Hair follicular keratinocyte (primary cell): ENCODE measurements around the gene MOXD1. TPM values are rescaled to one million over a fixed set of nuclear protein-coding genes. Genes with fewer than 3 reads are reported as not detected.

ENCODE experiments used
- total RNA-seq: library from RNA; depleted of rRNA; stranded (reverse); fragments of >200 nt; gene quantifications from 2 replicates; pipeline ENCODE4 v1.2.3, GENCODE V29; 2015

MOXD1 gene
- total RNA-seq: 3.4 and 4.3 TPM in 2 replicates

DNA sequence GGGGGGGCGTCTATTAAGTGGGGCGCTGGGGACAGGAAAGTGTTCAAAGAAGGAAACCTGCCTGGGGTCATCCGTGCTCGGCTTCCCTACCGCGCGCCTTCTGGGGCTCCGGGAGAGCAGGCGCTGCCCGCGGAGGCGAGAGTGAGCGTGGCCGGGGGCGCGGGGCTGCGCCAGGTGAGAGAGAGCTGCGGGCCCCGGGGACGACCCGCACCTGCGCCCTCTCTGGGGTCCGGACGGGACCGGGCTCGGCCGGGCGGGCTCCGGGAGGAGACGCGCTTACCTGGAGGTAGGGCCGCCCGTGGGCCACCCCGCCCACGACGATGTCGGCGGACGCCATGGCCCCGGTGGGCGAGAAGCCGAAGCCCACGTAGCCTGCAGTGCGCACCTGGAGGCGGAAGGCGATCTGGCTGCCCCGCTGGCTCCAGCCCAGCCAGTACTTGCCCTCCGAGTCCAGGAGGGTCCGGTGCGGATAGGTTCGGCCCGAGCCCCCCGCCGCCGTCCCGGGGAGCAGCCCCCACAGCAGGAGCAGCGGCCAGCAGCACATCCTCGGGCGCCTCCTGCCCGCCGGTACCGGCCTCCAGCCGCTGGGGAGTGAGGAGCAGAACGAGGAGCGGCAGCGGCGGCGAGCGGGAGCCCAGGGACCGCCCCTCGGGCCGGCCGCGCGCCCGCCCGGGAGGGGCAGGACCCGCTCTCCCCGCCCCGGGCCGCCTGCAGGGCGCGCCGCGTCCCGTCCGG, at the start of gene MOXD1:
TSS of gene MOXD1 (minus strand) at position 593 of the 735 bp plus-strand sequence. CDS start at position 544, 49 bp downstream.

Other genes starting within 250 kb of the MOXD1 start
- 26.2 and 34.4 TPM in 2 replicates for gene STX7, start 111.6 kb upstream of the MOXD1 start, total RNA-seq
- gene TAAR9, start 136.8 kb upstream of the MOXD1 start, total RNA-seq: not detected in 2 replicates
- not detected in 2 replicates for gene TAAR8, start 151.2 kb upstream of the MOXD1 start, total RNA-seq
- gene TAAR6, start 168.8 kb upstream of the MOXD1 start, total RNA-seq: not detected in 2 replicates
- gene TAAR5, start 188.3 kb upstream of the MOXD1 start, total RNA-seq: not detected in 2 replicates
- not detected in 2 replicates for gene TAAR2, start 222.8 kb upstream of the MOXD1 start, total RNA-seq